GM12878 (cell line): Measurements from ENCODE around the gene C16orf95. TPM values are rescaled to one million over a fixed set of nuclear protein-coding genes. Genes with fewer than 3 reads are reported as not detected.

Source experiments
- CBX5 ChIP-seq: sonication (generic); IDR thresholded peaks from 2 replicates; pipeline ENCODE4 v1.6.1; 2016; ENCODE audit warnings: low read depth, moderate library complexity, mild to moderate bottlenecking, inconsistent platforms
- DPF2 ChIP-seq: fragments of 450-650 bp; IDR thresholded peaks from 2 replicates; pipeline ENCODE4 v1.6.1; 2017; ENCODE audit warnings: mild to moderate bottlenecking
- SMAD1 ChIP-seq: fragments of 450-650 bp; IDR thresholded peaks from 2 replicates; pipeline ENCODE4 v1.6.1; 2018; ENCODE audit warnings: mild to moderate bottlenecking, low read depth; ENCODE audit not compliant: partially characterized antibody
- STAT3 ChIP-seq: IDR thresholded peaks from 2 replicates; pipeline ENCODE4 v1.6.1; 2011; ENCODE audit warnings: low read depth, low read length, improper control_type of control experiment
- polyA plus RNA-seq, 11 experiments: library from polyadenylated mRNA; depleted of rRNA in 4 of 11; unstranded in 6 of 11; stranded (reverse) in 5 of 11; fragments of >200 nt; fragmentation: Nextera tagmentation in 4 of 11; fragmentation: Illumina TruSeq in 1 of 11; extraction: Ambion mirVana in 4 of 11; extraction: Trizol in 1 of 11; gene quantifications; 1 replicate in 1 of 11; 2 replicates in 10 of 11; pipeline versions ENCODE4 v1.2.1 to v1.2.3, GENCODE V29; 2011 to 2016; ENCODE audit warnings: inconsistent platforms in 2 of 11, missing spikeins in 2 of 11, low read depth in 1 of 11
- total RNA-seq, 4 experiments: library from RNA; depleted of rRNA in 3 of 4; stranded (reverse); fragments of >200 nt in 3 of 4; fragmentation: Illumina TruSeq in 1 of 4; extraction: Trizol in 1 of 4; gene quantifications; 2 replicates each; pipeline versions ENCODE4 v1.2.1 to v1.2.3, GENCODE V29; 2013 to 2021
- TF ChIP-seq, protein P1 (sequence below): IDR thresholded peaks from 2 replicates; pipeline ENCODE4 v1.6.1; 2011; ENCODE audit warnings: borderline replicate concordance, low read depth, mild to moderate bottlenecking, moderate library complexity, mixed read lengths, low read length; ENCODE audit not compliant: insufficient read depth; ENCODE audit errors: extremely low read length
- TF ChIP-seq, protein P2 (sequence below): fragments of 450-650 bp; IDR thresholded peaks from 2 replicates; pipeline ENCODE4 v1.6.1; 2016; ENCODE audit warnings: mild to moderate bottlenecking
- TF ChIP-seq, protein P3 (sequence below): fragments of 150-350 bp; IDR thresholded peaks from 2 replicates; pipeline ENCODE4 v1.6.1; 2014; ENCODE audit warnings: mild to moderate bottlenecking, low read depth, low read length
- TF ChIP-seq, protein P4 (sequence below): fragments of 450-650 bp; IDR thresholded peaks from 2 replicates; pipeline ENCODE4 v1.6.1; 2017; ENCODE audit warnings: antibody characterized with exemption, mild to moderate bottlenecking, moderate library complexity

C16orf95 gene
- total and polyA plus RNA-seq, 10 of the 15 experiments (the other 5 are each of a cell fraction or from before 2014, with no cell fraction given) = 0.90 to 22.7 (median 6.0) TPM

DNA sequence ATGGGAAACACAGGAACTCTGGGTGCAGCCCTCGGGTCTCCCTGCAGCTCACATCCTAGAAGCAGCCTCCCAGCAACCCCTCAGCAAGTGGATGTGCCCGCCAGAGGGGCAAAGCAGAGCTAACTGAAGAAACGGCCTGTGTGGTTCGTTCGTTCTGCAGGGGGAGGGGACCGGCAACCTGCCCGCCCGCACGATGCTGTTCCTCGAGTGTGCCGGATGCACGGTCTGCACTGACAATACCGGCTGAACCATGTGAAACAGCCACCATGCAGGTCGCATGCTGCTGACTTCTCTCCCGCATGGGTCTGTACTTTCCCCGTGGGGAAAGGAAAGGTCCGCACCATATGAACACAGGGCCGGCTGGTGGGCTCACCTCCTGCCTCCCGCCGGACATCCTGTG is 25.3 kb upstream of the C16orf95 start (continued):
- TF ChIP-seq, protein P1, sequence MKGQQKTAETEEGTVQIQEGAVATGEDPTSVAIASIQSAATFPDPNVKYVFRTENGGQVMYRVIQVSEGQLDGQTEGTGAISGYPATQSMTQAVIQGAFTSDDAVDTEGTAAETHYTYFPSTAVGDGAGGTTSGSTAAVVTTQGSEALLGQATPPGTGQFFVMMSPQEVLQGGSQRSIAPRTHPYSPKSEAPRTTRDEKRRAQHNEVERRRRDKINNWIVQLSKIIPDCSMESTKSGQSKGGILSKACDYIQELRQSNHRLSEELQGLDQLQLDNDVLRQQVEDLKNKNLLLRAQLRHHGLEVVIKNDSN = no peak
- TF ChIP-seq, protein P2, sequence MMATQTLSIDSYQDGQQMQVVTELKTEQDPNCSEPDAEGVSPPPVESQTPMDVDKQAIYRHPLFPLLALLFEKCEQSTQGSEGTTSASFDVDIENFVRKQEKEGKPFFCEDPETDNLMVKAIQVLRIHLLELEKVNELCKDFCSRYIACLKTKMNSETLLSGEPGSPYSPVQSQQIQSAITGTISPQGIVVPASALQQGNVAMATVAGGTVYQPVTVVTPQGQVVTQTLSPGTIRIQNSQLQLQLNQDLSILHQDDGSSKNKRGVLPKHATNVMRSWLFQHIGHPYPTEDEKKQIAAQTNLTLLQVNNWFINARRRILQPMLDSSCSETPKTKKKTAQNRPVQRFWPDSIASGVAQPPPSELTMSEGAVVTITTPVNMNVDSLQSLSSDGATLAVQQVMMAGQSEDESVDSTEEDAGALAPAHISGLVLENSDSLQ = no peak
- TF ChIP-seq STAT3 (no peak), DPF2 (no peak), SMAD1 (no peak), CBX5 (no peak)
- TF ChIP-seq, protein P3, sequence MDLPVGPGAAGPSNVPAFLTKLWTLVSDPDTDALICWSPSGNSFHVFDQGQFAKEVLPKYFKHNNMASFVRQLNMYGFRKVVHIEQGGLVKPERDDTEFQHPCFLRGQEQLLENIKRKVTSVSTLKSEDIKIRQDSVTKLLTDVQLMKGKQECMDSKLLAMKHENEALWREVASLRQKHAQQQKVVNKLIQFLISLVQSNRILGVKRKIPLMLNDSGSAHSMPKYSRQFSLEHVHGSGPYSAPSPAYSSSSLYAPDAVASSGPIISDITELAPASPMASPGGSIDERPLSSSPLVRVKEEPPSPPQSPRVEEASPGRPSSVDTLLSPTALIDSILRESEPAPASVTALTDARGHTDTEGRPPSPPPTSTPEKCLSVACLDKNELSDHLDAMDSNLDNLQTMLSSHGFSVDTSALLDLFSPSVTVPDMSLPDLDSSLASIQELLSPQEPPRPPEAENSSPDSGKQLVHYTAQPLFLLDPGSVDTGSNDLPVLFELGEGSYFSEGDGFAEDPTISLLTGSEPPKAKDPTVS = no peak
- TF ChIP-seq, protein P4, sequence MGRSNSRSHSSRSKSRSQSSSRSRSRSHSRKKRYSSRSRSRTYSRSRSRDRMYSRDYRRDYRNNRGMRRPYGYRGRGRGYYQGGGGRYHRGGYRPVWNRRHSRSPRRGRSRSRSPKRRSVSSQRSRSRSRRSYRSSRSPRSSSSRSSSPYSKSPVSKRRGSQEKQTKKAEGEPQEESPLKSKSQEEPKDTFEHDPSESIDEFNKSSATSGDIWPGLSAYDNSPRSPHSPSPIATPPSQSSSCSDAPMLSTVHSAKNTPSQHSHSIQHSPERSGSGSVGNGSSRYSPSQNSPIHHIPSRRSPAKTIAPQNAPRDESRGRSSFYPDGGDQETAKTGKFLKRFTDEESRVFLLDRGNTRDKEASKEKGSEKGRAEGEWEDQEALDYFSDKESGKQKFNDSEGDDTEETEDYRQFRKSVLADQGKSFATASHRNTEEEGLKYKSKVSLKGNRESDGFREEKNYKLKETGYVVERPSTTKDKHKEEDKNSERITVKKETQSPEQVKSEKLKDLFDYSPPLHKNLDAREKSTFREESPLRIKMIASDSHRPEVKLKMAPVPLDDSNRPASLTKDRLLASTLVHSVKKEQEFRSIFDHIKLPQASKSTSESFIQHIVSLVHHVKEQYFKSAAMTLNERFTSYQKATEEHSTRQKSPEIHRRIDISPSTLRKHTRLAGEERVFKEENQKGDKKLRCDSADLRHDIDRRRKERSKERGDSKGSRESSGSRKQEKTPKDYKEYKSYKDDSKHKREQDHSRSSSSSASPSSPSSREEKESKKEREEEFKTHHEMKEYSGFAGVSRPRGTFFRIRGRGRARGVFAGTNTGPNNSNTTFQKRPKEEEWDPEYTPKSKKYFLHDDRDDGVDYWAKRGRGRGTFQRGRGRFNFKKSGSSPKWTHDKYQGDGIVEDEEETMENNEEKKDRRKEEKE = no peak
